Activated CD4-positive, alpha-beta T cell treated with anti-CD3 and anti-CD28 coated beads for 24 hours (primary cell): ENCODE results near the gene SOBP.
"Not testable (repeated sequence)": the region's sequence is repeated elsewhere in the genome, so short reads cannot be mapped to it uniquely, and the experiment has no call there.

Experiments
- DNase-seq, 2 donors: peaks; one replicate each; pipeline ENCODE4 v3.0.0-alpha.2; 2020; ENCODE audit warnings: low read depth in 2 of 2

Gene SOBP

GRCh38 chr6:107550241-107550840, 60.4 kb downstream of the SOBP start:
- no peak for DNase-seq

GRCh38 chr6:107550906-107551305, 61.0 kb downstream of the SOBP start:
- no peak for DNase-seq

- not testable (repeated sequence) for DNase-seq
Measured at GRCh38 chr6:107553121-107553520, 63.2 kb downstream of the SOBP start.

DNA sequence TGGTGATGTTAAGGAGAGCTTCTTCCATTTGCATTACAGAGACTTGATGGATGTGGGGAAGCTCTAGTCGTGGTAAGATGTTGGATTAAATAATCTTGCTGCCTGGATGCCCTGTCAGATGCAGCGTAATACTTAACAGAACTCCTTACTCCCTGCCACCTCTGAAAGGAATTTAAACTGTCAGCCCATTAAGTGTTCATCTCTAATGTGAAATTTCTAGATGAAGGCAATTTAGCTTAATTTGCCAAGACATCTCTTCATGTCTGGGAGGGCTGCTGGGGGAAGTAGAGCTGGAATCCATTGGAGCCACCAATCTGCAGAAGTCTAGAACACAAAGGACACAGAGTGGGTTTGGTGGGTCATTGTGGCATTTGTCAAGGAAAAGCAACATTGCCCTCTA, 64.4 kb downstream of the SOBP start:
- DNase-seq: no peak

- DNase-seq: no peak
Measured at GRCh38 chr6:107554918-107555317, 65.0 kb downstream of the SOBP start.

DNA sequence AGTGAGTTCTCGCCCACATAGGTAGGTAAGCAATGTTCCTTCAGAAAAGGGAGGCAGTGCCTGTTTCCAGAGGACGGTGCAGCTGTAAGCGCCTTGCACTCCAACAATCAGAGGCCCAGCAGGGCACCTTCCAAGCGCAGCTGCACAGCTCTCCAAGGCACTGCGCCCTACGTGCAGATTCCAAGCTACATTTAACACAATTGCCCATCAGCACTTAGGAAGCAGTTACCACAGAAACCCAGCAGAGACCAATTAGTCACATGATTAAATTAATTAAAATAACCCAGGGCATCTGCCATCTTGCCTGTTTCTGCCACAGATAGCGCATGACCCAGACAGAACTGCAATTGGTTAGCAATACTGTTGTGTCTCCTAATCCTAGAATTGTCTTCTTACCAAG, 65.5 kb downstream of the SOBP start:
- DNase-seq: no peak

GRCh38 chr6:107556082-107556481, 66.2 kb downstream of the SOBP start:
- no peak for DNase-seq

GRCh38 chr6:107557698-107558097, 67.8 kb downstream of the SOBP start:
- DNase-seq: no peak

- no peak for DNase-seq
Measured at GRCh38 chr6:107560657-107561056, 70.7 kb downstream of the SOBP start.

DNA sequence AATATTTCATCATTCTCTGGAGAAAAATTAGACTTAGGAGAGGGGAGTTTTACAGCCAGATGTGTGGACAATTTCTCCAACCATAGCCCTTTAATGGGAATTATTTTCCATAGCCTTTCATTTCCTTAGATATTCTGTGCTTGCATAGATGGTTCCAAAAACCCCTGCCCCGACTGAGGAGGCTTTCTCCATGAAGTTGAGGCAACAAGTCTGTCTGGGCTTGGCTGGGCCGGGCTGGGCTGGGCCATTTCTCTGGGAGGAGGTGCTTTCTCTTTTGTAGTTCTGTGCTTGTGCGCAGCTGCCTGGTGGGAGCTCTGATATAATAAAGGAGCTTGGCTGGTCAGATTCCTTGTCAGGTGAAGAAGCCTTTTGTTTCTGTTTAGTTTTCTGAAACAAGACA, 71.4 kb downstream of the SOBP start:
- DNase-seq: no peak

GRCh38 chr6:107563694-107564588, 74.0 kb downstream of the SOBP start:
- no peak for DNase-seq

DNA sequence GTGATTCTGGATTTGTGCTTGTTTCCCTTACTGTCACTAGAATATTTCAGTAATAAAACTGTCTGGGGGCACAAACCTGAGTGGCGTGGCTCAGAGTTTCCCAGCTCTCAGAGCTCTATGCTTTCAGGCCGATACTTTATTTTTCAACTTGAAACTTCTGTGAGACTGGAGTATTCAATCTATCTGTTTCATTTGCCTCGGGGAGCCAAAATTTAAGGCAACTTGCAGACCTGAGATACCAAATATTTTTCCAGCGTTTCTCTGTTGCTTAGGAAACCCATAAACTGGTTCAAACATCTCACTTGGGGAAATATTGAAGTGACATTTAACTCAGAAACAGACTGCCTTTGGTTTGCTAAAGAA, 74.7 kb downstream of the SOBP start:
- no peak for DNase-seq

DNA sequence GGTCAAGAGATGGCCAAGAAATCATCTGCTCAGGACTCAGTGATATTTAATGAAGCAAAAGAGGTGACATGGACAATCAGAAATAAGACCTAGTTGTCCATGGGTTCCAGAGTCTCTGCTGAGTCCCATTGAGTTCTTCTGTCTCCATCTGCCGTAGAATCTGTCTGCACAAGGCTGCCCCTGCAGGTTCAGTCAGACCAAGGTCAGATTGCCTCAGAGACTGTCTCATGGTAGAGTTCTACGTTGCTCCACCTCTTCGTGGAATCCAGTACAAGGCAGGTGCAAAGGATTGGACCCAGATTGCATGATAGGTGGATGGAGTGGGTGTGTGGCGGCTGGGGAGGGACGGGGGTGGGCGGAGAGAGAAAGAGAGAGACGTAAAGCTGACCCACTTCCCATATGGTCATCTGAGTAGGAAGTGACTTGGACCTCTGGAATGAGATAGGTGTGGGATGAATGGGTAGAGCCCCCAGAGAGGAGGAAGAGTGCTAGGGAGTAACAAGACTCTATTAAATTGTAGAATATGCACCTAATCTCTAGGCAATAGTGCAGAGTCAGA, 75.3 kb downstream of the SOBP start:
- DNase-seq: no peak

GRCh38 chr6:107567643-107568042, 77.7 kb downstream of the SOBP start:
- DNase-seq: no peak

- DNase-seq: no peak
Measured at GRCh38 chr6:107569473-107569872, 79.6 kb downstream of the SOBP start.

DNA sequence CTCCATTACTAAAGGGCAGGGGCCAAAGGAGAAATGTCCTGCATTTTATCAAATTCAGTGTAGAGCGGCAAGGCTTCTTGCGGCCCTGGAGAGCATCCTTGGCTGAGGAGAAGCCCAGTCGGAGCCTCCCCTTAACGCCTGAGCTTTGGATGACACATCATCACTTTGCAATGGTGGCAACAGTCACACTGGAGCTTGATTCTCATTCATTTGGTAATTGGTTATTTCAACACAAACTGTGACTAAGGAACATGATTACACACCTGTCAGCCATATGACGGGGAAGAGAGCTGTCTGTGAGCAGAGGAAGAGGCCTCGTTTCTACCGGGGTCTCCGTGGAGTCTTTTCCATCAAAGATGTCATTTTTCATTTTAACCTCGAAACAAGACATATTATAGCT, 81.4 kb downstream of the SOBP start:
- no peak for DNase-seq

DNA sequence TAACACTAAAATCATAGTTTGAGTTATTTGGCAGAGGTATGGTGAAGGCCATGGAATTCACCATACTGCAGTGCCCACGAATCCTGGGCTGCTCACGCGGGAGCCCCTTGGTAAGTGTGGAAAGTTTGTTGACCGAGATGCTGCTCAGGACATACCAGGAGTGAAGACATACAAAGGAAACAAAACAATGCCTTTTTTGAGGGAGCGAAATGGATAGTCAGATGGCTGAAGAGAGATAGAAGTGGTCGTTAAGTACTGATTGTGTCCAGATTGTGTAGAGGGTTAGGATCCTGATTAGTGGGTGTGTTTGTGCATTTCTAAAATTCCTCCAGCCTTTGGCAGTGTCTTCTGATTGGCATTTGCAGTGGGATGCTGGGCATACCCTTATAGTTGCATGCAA, 83.0 kb downstream of the SOBP start:
- DNase-seq: no peak

DNA sequence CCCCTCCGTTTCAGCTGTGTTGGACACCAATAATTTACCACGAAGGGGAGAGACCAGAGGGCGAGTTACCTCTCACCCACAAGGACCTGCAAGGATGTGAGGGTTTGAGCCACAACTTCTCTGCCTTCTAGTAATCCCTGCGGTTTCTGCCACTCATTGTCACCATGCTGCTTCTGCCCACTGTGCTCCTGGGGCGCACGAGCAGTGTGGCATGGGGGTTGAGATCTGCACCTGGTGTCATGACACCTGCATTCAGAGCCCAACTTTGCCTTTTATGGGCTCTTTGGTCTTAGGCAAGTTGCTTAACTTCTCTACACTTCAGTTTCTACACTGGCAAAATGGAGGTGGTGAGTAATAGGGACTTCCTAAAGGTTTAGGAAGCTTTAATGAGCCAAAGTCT, 84.9 kb downstream of the SOBP start:
- DNase-seq: no peak

- DNase-seq: no peak
Measured at GRCh38 chr6:107576852-107577251, 86.9 kb downstream of the SOBP start.

- no peak for DNase-seq
Measured at GRCh38 chr6:107578642-107579341, 88.9 kb downstream of the SOBP start.

DNA sequence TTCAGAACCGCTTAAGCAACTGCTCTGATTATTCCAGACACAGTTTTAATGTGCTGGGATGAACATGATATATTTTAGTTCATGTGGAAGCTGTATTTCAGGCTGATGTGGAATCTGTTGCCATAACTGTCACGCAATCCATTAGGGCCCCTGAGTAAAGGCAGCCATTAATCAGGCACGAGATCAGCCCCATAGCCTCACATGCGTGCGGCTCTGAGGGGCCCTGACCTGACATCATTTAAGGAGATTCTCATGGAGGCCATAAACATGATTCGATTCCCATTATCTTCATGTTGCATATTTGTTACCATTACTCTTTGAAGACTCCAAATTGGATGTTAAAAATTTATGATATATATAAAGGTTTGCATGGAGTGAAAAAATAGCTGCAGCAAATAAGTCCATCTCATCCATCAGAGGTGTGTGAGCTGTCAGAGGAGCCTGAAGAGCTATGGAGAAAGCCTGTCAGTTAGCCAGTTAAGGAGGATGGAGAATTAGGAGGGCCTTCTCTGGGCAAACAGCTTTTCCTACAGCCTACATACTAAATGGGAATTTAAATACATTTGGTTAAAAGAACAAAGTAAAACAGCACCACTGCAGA, 89.6 kb downstream of the SOBP start:
- DNase-seq: no peak

DNA sequence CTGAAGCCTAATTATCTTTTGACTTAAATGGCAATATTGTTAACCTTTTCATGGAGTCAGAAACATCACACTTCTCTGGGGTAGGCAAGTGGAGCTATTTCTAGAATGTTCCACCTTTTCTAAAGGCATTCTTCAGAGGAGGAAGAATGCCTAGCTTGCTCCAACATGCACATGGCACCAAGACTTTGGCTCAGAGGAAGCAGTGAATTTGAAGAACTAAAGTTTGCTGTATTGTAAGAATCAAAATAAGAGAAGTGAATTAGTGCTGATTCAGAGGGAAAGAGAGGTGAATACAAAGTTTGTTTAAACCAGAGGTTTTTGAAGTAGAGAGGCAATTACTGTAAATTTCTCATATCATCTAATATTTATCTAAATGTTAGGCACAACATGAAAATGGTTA, 92.2 kb downstream of the SOBP start:
- no peak for DNase-seq
